H9 (cell line): ENCODE results near the gene P3H3. TPM values are rescaled to one million over a fixed set of nuclear protein-coding genes. Genes with fewer than 3 reads are reported as not detected.
A peak's percentile ranks its signal among the peaks of the same experiment; 100 is the strongest.

Source experiments
- DNase-seq: peaks from one replicate; pipeline ENCODE4 v3.0.0-alpha.2; 2017
- H2AFZ ChIP-seq: one replicate; pipeline ENCODE4 v1.6.1; 2013; ENCODE audit warnings: mild to moderate bottlenecking, low read length, control low read depth, moderate library complexity
- H2AK5ac ChIP-seq: 2 replicates; pipeline ENCODE4 v1.6.1; 2013; ENCODE audit warnings: low read length, control low read depth, mixed read lengths; ENCODE audit not compliant: insufficient read length
- H2BK120ac ChIP-seq: one replicate; pipeline ENCODE4 v1.6.1; 2013; ENCODE audit warnings: low read depth, mild to moderate bottlenecking, low read length, control low read depth, inconsistent platforms; ENCODE audit not compliant: poor library complexity, severe bottlenecking
- H2BK12ac ChIP-seq: 2 replicates; pipeline ENCODE4 v1.6.1; 2013; ENCODE audit warnings: low read length, control low read depth, mixed read lengths, low read depth; ENCODE audit not compliant: insufficient read length
- H2BK15ac ChIP-seq: 2 replicates; pipeline ENCODE4 v1.6.1; 2013; ENCODE audit warnings: low read depth, low read length, control low read depth
- H2BK20ac ChIP-seq: one replicate; pipeline ENCODE4 v1.6.1; 2013; ENCODE audit warnings: low read depth, mild to moderate bottlenecking, low read length, control low read depth, inconsistent platforms; ENCODE audit not compliant: poor library complexity, severe bottlenecking
- H2BK5ac ChIP-seq: 2 replicates; pipeline ENCODE4 v1.6.1; 2013; ENCODE audit warnings: low read length, control low read depth, mixed read lengths; ENCODE audit not compliant: insufficient read length
- H3K14ac ChIP-seq: 2 replicates; pipeline ENCODE4 v1.6.1; 2013; ENCODE audit warnings: low read length, control low read depth; ENCODE audit not compliant: insufficient read depth
- H3K18ac ChIP-seq: 2 replicates; pipeline ENCODE4 v1.6.1; 2013; ENCODE audit warnings: low read depth, mild to moderate bottlenecking, mixed read lengths, low read length, control low read depth; ENCODE audit not compliant: insufficient read length
- H3K23ac ChIP-seq: 2 replicates; pipeline ENCODE4 v1.6.1; 2013; ENCODE audit warnings: low read length, control low read depth, mixed read lengths, low read depth; ENCODE audit not compliant: insufficient read length
- H3K23me2 ChIP-seq: 2 replicates; pipeline ENCODE4 v1.6.1; 2013; ENCODE audit warnings: low read depth, mild to moderate bottlenecking, mixed read lengths, low read length, control low read depth; ENCODE audit not compliant: insufficient read length, poor library complexity, severe bottlenecking
- H3K27ac ChIP-seq: 2 replicates; pipeline ENCODE4 v1.5.1; 2013; ENCODE audit warnings: low read length, control low read depth, mixed read lengths, low read depth; ENCODE audit not compliant: insufficient read length
- H3K27me3 ChIP-seq: 2 replicates; pipeline ENCODE4 v1.6.1; 2013; ENCODE audit warnings: low read length, control low read depth, inconsistent platforms; ENCODE audit not compliant: insufficient read depth
- H3K4ac ChIP-seq: 2 replicates; pipeline ENCODE4 v1.6.1; 2013; ENCODE audit warnings: low read depth, mild to moderate bottlenecking, control low read depth, inconsistent platforms, low read length, moderate library complexity
- H3K4me1 ChIP-seq: 2 replicates; pipeline ENCODE4 v1.6.1; 2013; ENCODE audit warnings: low read length, control low read depth, inconsistent platforms; ENCODE audit not compliant: insufficient read depth
- H3K4me2 ChIP-seq: 2 replicates; pipeline ENCODE4 v1.6.1; 2013; ENCODE audit warnings: low read length, control low read depth, mixed read lengths; ENCODE audit not compliant: insufficient read length, insufficient read depth
- H3K56ac ChIP-seq: 2 replicates; pipeline ENCODE4 v1.6.1; 2013; ENCODE audit warnings: low read depth, mild to moderate bottlenecking, mixed read lengths, low read length, control low read depth; ENCODE audit not compliant: insufficient read length
- H3K79me1 ChIP-seq: 2 replicates; pipeline ENCODE4 v1.6.1; 2013; ENCODE audit warnings: low read depth, mild to moderate bottlenecking, moderate library complexity, low read length, control low read depth, inconsistent platforms; ENCODE audit not compliant: insufficient read depth, poor library complexity, severe bottlenecking
- H3K79me2 ChIP-seq: 2 replicates; pipeline ENCODE4 v1.6.1; 2013; ENCODE audit warnings: low read length, control low read depth, inconsistent platforms; ENCODE audit not compliant: insufficient read depth
- H3K9ac ChIP-seq: 2 replicates; pipeline ENCODE4 v1.6.1; 2013; ENCODE audit warnings: low read length, control low read depth, mixed read lengths; ENCODE audit not compliant: insufficient read length; ENCODE audit errors: extremely low read depth
- H3K9me3 ChIP-seq: one replicate; pipeline ENCODE4 v1.6.1; 2013; ENCODE audit warnings: low read depth, low read length, inconsistent platforms; ENCODE audit not compliant: control insufficient read depth
- H3T11ph ChIP-seq: one replicate; pipeline ENCODE4 v1.6.1; 2013; ENCODE audit warnings: mild to moderate bottlenecking, low read length, control low read depth, inconsistent platforms
- H4K20me1 ChIP-seq: one replicate; pipeline ENCODE4 v1.6.1; 2013; ENCODE audit not compliant: control insufficient read depth, insufficient read length, insufficient read depth
- H4K5ac ChIP-seq: 2 replicates; pipeline ENCODE4 v1.6.1; 2013; ENCODE audit warnings: low read depth, mild to moderate bottlenecking, mixed read lengths, low read length, control low read depth; ENCODE audit not compliant: insufficient read length
- H4K8ac ChIP-seq: replicated peaks from 2 replicates; pipeline ENCODE4 v1.6.1; 2013; ENCODE audit warnings: low read length, control low read depth, mixed read lengths, low read depth; ENCODE audit not compliant: insufficient read length
- H4K91ac ChIP-seq: 2 replicates; pipeline ENCODE4 v1.6.1; 2013; ENCODE audit warnings: low read depth, mild to moderate bottlenecking, moderate library complexity, mixed read lengths, low read length, control low read depth; ENCODE audit not compliant: insufficient read length
- H3K27ac Mint-ChIP-seq, 3 experiments: 2 replicates in 2 of 3; 3 replicates in 1 of 3; pipeline ENCODE4 v1.8.0; 2020 to 2021; ENCODE audit warnings: mixed read lengths in 3 of 3, mild to moderate bottlenecking in 1 of 3, moderate library complexity in 1 of 3
- H3K27me3 Mint-ChIP-seq: 2 replicates; pipeline ENCODE4 v1.8.0; 2021; ENCODE audit warnings: low read depth, mild to moderate bottlenecking, moderate library complexity, mixed read lengths
- H3K36me3 Mint-ChIP-seq, 3 experiments: 2 replicates in 2 of 3; 3 replicates in 1 of 3; pipeline ENCODE4 v1.8.0; 2020 to 2021; ENCODE audit warnings: low read depth in 3 of 3, mixed read lengths in 3 of 3; ENCODE audit not compliant: insufficient read depth in 1 of 3
- H3K4me1 Mint-ChIP-seq, 2 experiments: 2 replicates each; pipeline ENCODE4 v1.8.0; 2020; ENCODE audit warnings: mixed read lengths in 2 of 2
- H3K4me3 Mint-ChIP-seq, 2 experiments: 2 replicates in 1 of 2; 3 replicates in 1 of 2; pipeline ENCODE4 v1.8.0; 2020 to 2021; ENCODE audit warnings: mild to moderate bottlenecking in 2 of 2, mixed read lengths in 2 of 2, moderate library complexity in 1 of 2
- H3K9me3 Mint-ChIP-seq, 2 experiments: 2 replicates in 1 of 2; 3 replicates in 1 of 2; pipeline ENCODE4 v1.8.0; 2020; ENCODE audit warnings: mild to moderate bottlenecking in 2 of 2, mixed read lengths in 2 of 2, moderate library complexity in 1 of 2
- WGBS: extraction: QIAGEN DNeasy Blood & Tissue Kit; methylation state at CpG from one replicate; pipeline ENCODE4 v1.1.7; 2013; ENCODE audit warnings: missing lambda C conversion rate, low lambda C conversion rate, mixed read lengths; ENCODE audit not compliant: insufficient read length; ENCODE audit errors: extremely low coverage; 5-methylcytosine and 5-hydroxymethylcytosine counted together
- total RNA-seq: library from RNA; stranded (reverse); gene quantifications from 2 replicates; pipeline ENCODE4 v1.2.1, GENCODE V29; 2021
- TF ChIP-seq, protein P1 (sequence below): fragments of 200-600 bp; sonication (generic); conservative IDR thresholded peaks from 3 replicates; pipeline ENCODE4 v1.8.0; 2021; ENCODE audit warnings: antibody characterized with exemption, mild to moderate bottlenecking

P3H3 gene
- total RNA-seq, 1 experiment from 2014 or later = 55.0 TPM

DNA sequence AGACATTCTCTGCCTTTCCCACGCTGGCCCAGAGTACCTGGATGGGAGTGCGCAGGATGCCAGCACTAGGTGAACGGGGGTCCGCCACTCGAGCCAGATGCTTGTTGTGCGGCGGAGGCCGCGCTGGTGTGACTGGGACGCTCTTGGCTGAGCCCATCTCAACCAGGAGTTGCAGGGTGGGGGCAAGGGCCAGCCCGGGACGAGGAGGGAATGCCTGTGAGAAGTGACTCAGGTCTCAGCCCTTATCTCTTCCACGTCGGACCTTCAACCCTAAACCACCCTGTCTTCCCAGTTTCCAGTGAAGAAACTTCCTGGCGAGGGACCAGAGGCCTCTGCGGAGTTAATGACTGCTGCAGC lies 22.6 kb downstream of the P3H3 start:
- H4K20me1 ChIP-seq = peaks cover 2% of the 10 kb centered on the region
- H2AFZ ChIP-seq = no peak overlapping the region
- Mint-ChIP-seq H3K27me3 (no peaks in the 10 kb centered on the region), H3K36me3 (peaks cover 24 to 61% (median 57%) of the 10 kb centered on the region in 3 experiments; a peak in 6 of 7 replicates), H3K27ac (peak overlapping the region in 2 of 3 experiments; percentile 69 to 89; a peak in 4 of 7 replicates), H3K4me1 (peaks cover 24 to 26% of the 10 kb centered on the region in 2 experiments), H3K4me3 (peak overlapping the region; percentile 94 to 98), H3K9me3 (no peaks in the 10 kb centered on the region; a peak in 1 of 5 replicates)
- H3K56ac ChIP-seq = no peak overlapping the region
- H2BK20ac ChIP-seq = no peak overlapping the region
- no peaks in the 10 kb centered on the region for H3K9me3 ChIP-seq
- H2BK15ac ChIP-seq = no peak overlapping the region
- WGBS = no CpG with 5 or more reads among the region's 16 CpGs
- TF ChIP-seq, protein P1, sequence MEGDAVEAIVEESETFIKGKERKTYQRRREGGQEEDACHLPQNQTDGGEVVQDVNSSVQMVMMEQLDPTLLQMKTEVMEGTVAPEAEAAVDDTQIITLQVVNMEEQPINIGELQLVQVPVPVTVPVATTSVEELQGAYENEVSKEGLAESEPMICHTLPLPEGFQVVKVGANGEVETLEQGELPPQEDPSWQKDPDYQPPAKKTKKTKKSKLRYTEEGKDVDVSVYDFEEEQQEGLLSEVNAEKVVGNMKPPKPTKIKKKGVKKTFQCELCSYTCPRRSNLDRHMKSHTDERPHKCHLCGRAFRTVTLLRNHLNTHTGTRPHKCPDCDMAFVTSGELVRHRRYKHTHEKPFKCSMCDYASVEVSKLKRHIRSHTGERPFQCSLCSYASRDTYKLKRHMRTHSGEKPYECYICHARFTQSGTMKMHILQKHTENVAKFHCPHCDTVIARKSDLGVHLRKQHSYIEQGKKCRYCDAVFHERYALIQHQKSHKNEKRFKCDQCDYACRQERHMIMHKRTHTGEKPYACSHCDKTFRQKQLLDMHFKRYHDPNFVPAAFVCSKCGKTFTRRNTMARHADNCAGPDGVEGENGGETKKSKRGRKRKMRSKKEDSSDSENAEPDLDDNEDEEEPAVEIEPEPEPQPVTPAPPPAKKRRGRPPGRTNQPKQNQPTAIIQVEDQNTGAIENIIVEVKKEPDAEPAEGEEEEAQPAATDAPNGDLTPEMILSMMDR = no peak
- H3K79me1 ChIP-seq = no peaks in the 10 kb centered on the region
- no peak for DNase-seq
- H3T11ph ChIP-seq = no peak overlapping the region
- H3K18ac ChIP-seq = peak overlapping the region; percentile 54
- no peak overlapping the region for H3K4ac ChIP-seq
- H3K4me1 ChIP-seq = no peaks in the 10 kb centered on the region; the same call in 1 of the 2 replicates
- H4K91ac ChIP-seq = no peak overlapping the region
- no peak overlapping the region for H3K14ac ChIP-seq
- no peak overlapping the region for H4K5ac ChIP-seq
- peak overlapping the region; percentile 46 for H3K9ac ChIP-seq
- H2BK12ac ChIP-seq = no peak overlapping the region
- no peak overlapping the region for H2BK120ac ChIP-seq
- no peak overlapping the region for H3K23ac ChIP-seq
- H4K8ac ChIP-seq = no peak overlapping the region
- H3K27ac ChIP-seq = no peak overlapping the region
- no peak overlapping the region for H2BK5ac ChIP-seq
- H3K23me2 ChIP-seq = peaks cover 16% of the 10 kb centered on the region
- peak overlapping the region; percentile 78 for H3K4me2 ChIP-seq
- no peak overlapping the region for H2AK5ac ChIP-seq
- no peaks in the 10 kb centered on the region for H3K27me3 ChIP-seq
- peaks cover 5% of the 10 kb centered on the region; the same call in 1 of the 2 replicates for H3K79me2 ChIP-seq
